HUES64 (cell line): Measurements from ENCODE around the gene SYNGR4.

Experiments
- H3K27ac ChIP-seq: 2 replicates; pipeline ENCODE4 v1.7.0; 2013; ENCODE audit warnings: low read depth, low read length, inconsistent platforms
- H3K27me3 ChIP-seq: 2 replicates; pipeline ENCODE4 v1.6.1; 2013; ENCODE audit warnings: mild to moderate bottlenecking, low read length; ENCODE audit not compliant: insufficient read depth
- H3K36me3 ChIP-seq: 2 replicates; pipeline ENCODE4 v1.6.1; 2013; ENCODE audit warnings: mild to moderate bottlenecking, low read length; ENCODE audit not compliant: insufficient read depth
- H3K4me1 ChIP-seq: 2 replicates; pipeline ENCODE4 v1.6.1; 2013; ENCODE audit warnings: mild to moderate bottlenecking, low read length, moderate library complexity; ENCODE audit not compliant: insufficient read depth
- H3K4me3 ChIP-seq: 2 replicates; pipeline ENCODE4 v1.5.1; 2013; ENCODE audit warnings: mild to moderate bottlenecking, low read length, moderate library complexity
- H3K9ac ChIP-seq: 2 replicates; pipeline ENCODE4 v1.6.1; 2013; ENCODE audit warnings: mild to moderate bottlenecking, low read depth, low read length
- H3K9me3 ChIP-seq: 2 replicates; pipeline ENCODE4 v1.6.1; 2013; ENCODE audit warnings: low read depth, low read length; ENCODE audit not compliant: insufficient read depth
- WGBS: fragments of 150-250, 120-280 bp; methylation state at CpG from one replicate; pipeline ENCODE4 v1.1.7; 2013; ENCODE audit warnings: missing lambda C conversion rate; 5-methylcytosine and 5-hydroxymethylcytosine counted together

The SYNGR4 gene

DNA sequence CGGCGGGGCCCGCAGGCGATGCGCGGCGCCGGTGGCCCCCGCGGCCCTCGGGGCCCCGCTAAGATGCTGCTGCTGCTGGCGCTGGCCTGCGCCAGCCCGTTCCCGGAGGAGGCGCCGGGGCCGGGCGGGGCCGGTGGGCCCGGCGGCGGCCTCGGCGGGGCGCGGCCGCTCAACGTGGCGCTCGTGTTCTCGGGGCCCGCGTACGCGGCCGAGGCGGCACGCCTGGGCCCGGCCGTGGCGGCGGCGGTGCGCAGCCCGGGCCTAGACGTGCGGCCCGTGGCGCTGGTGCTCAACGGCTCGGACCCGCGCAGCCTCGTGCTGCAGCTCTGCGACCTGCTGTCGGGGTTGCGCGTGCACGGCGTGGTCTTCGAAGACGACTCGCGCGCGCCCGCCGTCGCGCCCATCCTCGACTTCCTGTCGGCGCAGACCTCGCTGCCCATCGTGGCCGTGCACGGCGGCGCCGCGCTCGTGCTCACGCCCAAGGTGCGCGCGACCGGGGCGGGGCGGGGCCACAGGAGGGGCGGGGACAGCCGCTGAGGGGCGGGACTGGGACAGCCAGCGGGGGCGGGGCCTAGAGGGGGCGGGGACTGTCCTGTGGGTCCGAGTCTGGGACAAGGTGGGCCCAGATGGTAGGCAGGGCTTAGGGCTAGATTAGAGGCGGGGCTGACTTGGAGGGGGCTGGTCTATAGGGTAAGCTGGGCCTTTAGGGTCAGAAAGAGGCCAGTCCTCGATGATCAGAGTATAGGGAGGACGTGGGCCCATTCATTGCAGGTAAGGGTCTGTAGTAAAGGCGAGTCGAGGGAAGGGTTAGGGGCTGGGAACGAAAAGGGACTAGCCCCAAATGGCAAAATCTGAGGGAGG, 34.4 kb downstream of the SYNGR4 start:
- peak overlapping the region; percentile 68 for H3K9ac ChIP-seq
- peak overlapping the region; percentile 65 for H3K4me3 ChIP-seq
- H3K9me3 ChIP-seq = no peaks in the 10 kb centered on the region
- H3K27ac ChIP-seq = no peak overlapping the region
- H3K27me3 ChIP-seq = peaks cover 47% of the 10 kb centered on the region
- peaks cover 20% of the 10 kb centered on the region for H3K4me1 ChIP-seq
- 5% methylated on average over 104 of the region's 104 CpGs for WGBS
- H3K36me3 ChIP-seq = no peaks in the 10 kb centered on the region

DNA sequence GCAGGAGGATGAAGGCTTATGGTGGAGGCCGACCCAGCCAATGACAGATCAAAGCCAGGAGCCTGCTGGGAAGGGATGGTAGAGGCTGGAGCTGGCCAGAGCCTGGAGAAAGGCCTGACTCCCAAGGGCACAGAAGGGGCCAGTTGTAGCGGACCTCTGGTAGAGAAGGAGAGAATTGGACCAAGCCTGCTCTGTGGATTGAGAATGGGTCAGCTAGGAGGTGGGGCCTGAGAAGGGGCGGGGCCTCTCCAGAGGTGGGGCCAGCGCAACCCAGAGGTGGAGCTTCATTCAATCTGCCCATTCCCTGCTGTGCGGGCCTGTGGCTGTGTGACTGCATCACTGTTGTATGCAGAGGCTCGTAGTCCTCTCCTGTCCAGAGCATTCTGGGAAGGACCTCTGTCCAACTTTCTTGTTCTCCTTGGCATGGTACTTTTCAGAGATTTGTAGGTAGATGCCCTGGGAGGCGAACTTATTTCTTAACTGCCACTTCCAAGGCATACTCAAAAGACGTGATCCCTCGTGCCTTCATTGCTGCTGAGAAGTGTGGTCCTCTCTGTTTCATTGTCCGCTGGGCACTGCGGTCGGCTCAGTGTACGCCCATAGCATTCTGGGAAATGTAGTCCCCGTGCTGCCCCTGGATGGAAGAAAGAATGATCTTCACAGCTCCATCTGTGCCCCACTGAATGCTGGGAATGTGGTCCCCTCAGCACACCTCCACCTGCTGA, 36.0 kb downstream of the SYNGR4 start:
- Histone ChIP-seq H3K36me3 (no peaks in the 10 kb centered on the region), H3K4me1 (peaks cover 16% of the 10 kb centered on the region; the same call in 1 of the 2 replicates), H3K9ac (peak overlapping the region; percentile 55), H3K4me3 (peak overlapping the region; percentile 38), H3K27me3 (peaks cover 31% of the 10 kb centered on the region), H3K27ac (peak overlapping the region; percentile 83), H3K9me3 (no peaks in the 10 kb centered on the region)
- 33% methylated on average over 14 of the region's 14 CpGs for WGBS

DNA sequence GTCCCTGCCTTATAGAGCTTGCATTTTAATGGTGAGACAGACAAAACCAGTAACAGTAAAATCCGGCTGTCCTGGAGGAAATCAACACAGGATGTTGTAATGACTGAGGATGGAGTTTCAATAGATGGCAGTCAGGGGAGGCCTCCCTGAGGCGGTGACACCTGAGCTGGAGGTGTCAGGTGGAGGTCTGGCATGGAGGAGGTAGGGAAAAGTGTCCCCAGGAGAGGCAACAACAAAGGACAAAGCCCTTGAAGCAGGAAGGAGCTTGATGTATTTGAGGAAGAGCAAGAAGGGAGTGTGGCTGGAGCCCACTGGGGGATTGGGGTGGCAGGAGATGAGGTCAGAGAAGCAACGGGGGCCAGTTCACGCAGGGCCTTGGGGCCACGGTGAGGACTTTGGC, 37.1 kb downstream of the SYNGR4 start:
- Histone ChIP-seq H3K9ac (peak overlapping the region; percentile 10; the same call in 1 of the 2 replicates), H3K9me3 (no peaks in the 10 kb centered on the region), H3K36me3 (no peaks in the 10 kb centered on the region), H3K27ac (peak overlapping the region; percentile 59), H3K4me3 (no peak overlapping the region), H3K27me3 (peaks cover 20% of the 10 kb centered on the region), H3K4me1 (peaks cover 11% of the 10 kb centered on the region; the same call in 1 of the 2 replicates)
- 88% methylated on average over 5 of the region's 5 CpGs for WGBS

DNA sequence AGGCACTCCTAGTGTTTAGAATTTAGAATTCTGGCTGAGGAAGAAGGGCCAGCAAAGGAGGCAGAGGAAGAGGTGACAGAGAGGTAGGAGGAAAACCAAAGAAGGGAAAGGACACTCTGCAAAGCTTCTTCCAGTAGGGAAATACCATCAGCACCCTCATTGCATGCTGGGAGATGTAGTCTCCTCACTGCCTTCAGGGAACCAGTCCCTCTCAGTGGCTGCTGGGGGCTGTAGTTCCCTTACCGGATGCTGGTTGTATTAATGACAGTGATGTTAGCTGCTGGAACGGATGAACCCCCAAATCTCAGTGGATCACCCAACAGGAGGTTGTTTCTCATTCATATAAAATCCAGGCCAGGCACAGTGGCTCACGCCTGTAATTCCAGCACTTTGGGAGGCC, 39.4 kb downstream of the SYNGR4 start:
- H3K9ac ChIP-seq = no peak overlapping the region
- H3K9me3 ChIP-seq = no peaks in the 10 kb centered on the region
- no peaks in the 10 kb centered on the region for H3K27me3 ChIP-seq
- 45% methylated on average over 3 of the region's 3 CpGs for WGBS
- no peaks in the 10 kb centered on the region for H3K36me3 ChIP-seq
- H3K27ac ChIP-seq = no peak overlapping the region
- peaks cover 17% of the 10 kb centered on the region; the same call in 1 of the 2 replicates for H3K4me1 ChIP-seq
- H3K4me3 ChIP-seq = no peak overlapping the region

DNA sequence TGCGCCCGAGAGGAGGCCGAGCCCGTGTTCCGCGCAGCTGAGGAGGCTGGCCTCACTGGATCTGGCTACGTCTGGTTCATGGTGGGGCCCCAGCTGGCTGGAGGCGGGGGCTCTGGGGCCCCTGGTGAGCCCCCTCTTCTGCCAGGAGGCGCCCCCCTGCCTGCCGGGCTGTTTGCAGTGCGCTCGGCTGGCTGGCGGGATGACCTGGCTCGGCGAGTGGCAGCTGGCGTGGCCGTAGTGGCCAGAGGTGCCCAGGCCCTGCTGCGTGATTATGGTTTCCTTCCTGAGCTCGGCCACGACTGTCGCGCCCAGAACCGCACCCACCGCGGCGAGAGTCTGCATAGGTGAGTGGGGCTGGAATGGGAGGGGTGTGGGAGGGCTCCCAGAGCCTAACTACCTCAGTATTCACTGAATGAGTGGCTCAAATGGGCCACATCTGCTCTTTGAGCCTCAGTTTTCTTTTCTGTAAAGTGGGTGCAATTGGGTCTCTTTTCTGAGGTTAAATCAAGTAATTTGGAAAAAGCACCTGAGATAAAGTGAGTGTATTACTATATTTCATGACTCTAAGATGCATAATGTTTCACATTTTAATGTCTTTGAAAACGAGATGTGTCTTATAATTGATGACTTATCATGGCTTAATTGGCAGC, 41.0 kb downstream of the SYNGR4 start:
- Histone ChIP-seq H3K4me3 (no peak overlapping the region), H3K36me3 (no peaks in the 10 kb centered on the region), H3K27ac (no peak overlapping the region), H3K9me3 (no peaks in the 10 kb centered on the region), H3K9ac (no peak overlapping the region), H3K27me3 (no peaks in the 10 kb centered on the region), H3K4me1 (peaks cover 17% of the 10 kb centered on the region; the same call in 1 of the 2 replicates)
- WGBS = 97% methylated on average over 27 of the region's 27 CpGs

DNA sequence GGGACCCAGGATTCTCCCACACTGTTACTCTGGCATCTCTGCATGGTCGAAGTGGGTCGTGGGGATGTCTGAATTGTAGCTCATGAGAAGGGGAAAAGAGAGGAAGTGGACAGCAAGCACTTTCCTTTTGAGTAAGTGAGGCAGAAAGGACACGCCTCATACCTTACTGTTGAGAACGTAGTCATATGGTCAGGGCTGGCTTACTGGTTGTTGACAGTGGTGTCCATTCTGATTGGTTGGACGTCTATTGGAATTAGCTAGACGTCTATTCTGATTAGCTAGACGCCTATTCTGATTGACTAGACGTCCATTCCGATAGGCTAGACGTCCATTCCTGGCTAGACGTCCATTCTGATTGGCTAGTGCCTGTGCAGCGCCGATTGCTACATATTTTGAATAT, 41.7 kb downstream of the SYNGR4 start:
- WGBS = 87% methylated on average over 13 of the region's 13 CpGs
- H3K9ac ChIP-seq = no peak overlapping the region

DNA sequence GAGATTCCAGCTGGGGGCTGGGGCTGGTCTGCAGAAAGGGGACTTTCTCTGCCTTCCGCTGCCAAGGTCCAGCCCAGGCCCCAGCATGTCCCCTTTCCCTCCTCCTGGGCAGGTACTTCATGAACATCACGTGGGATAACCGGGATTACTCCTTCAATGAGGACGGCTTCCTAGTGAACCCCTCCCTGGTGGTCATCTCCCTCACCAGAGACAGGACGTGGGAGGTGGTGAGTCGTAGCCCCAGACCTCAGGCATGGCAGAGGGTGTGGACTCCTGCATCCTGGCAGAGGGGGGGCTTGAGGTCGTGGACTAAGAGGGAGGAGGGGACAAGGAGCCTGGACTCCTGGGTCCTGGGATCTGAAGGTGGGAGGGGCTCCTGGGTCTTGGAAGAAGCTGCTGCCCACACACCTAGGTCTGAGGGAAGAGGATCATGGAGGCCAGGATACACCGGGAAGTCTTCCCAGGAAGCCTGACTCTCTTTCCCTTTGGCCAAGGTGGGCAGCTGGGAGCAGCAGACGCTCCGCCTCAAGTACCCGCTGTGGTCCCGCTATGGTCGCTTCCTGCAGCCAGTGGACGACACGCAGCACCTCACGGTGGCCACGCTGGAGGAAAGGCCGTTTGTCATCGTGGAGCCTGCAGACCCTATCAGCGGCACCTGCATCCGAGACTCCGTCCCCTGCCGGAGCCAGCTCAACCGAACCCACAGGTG, 49.9 kb downstream of the SYNGR4 start:
- Histone ChIP-seq H3K9me3 (no peaks in the 10 kb centered on the region), H3K4me1 (peaks cover 7% of the 10 kb centered on the region), H3K27ac (peak overlapping the region; percentile 72; the same call in 1 of the 2 replicates), H3K4me3 (peak overlapping the region; percentile 56), H3K36me3 (peaks cover 5% of the 10 kb centered on the region; the same call in 1 of the 2 replicates), H3K27me3 (no peaks in the 10 kb centered on the region), H3K9ac (peak overlapping the region; percentile 48)
- WGBS = 49% methylated on average over 24 of the region's 24 CpGs

More for the DNA sequence above, 41.7 kb downstream of the SYNGR4 start:
- H3K4me1 ChIP-seq = peaks cover 17% of the 10 kb centered on the region; the same call in 1 of the 2 replicates
- H3K27ac ChIP-seq = no peak overlapping the region
- H3K9me3 ChIP-seq = no peaks in the 10 kb centered on the region
- H3K36me3 ChIP-seq = no peaks in the 10 kb centered on the region
- H3K4me3 ChIP-seq = no peak overlapping the region
- H3K27me3 ChIP-seq = no peaks in the 10 kb centered on the region

DNA sequence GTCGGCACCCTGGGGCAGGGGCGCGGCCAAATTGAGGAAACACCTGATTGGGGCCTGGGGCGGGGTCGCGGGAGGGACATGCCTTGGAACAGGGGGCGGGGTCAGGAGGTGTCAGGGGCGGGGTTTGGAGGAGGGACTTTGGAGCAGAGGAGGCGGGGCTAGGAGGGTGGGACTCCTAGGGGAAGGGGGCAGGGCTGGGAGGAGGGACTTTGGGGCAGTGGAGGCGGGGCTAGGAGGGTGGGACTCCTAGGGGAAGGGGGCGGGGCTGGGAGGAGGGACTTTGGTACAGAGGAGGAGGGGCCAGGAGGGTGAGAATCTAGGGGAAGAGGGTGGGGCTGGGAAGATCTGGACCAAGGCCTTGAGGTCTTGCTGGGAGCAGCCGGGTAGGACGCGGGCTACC, 51.2 kb downstream of the SYNGR4 start:
- Histone ChIP-seq H3K9me3 (no peaks in the 10 kb centered on the region), H3K27me3 (no peaks in the 10 kb centered on the region), H3K4me3 (no peak overlapping the region; the same call in 1 of the 2 replicates), H3K9ac (no peak overlapping the region), H3K27ac (no peak overlapping the region), H3K4me1 (peaks cover 7% of the 10 kb centered on the region), H3K36me3 (peaks cover 5% of the 10 kb centered on the region; the same call in 1 of the 2 replicates)
- WGBS = 53% methylated on average over 14 of the region's 14 CpGs

DNA sequence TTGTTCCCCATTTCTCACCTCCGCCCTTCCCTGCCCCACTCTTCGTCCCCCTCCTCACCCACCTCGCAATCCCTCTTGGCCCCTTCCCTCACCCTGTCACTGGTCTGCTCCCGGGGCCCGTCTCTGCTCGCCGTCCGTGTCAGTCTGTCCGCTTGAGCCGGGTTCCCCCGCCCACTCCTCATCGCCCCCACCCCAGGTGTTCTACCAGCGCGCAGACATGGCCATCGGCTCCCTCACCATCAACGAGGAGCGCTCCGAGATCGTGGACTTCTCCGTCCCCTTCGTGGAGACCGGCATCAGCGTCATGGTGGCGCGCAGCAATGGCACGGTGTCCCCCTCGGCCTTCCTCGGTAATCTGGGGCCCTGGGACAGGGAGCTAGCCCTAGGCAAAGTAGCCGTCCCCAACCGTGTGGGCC, 51.6 kb downstream of the SYNGR4 start:
- no peak overlapping the region for H3K27ac ChIP-seq
- H3K9me3 ChIP-seq = no peaks in the 10 kb centered on the region
- WGBS = 92% methylated on average over 30 of the region's 30 CpGs
- H3K36me3 ChIP-seq = peaks cover 5% of the 10 kb centered on the region; the same call in 1 of the 2 replicates
- H3K4me3 ChIP-seq = no peak overlapping the region; the same call in 1 of the 2 replicates
- H3K9ac ChIP-seq = no peak overlapping the region
- peaks cover 7% of the 10 kb centered on the region for H3K4me1 ChIP-seq
- H3K27me3 ChIP-seq = no peaks in the 10 kb centered on the region

DNA sequence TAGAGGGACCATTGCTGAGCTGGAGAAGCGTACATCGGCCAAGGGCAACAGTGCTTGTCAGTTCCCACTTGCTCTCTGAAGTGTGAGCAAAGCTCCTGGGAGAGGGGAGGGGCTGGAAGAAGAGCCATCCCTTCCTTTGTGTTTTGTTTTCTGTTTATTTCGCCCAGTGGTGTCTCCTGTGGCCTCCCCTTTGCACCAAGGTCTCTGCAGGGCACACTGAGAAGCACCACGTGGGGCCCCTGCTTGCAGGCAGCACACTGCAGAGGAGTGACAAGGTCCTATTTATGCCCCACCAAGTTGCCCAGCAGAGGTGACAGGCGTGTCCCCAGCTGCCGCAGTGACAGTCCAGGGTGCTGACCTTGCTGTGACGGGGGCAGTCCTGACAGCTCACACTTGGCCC, 53.3 kb downstream of the SYNGR4 start:
- H3K9me3 ChIP-seq = no peaks in the 10 kb centered on the region

More for the DNA sequence above, 53.3 kb downstream of the SYNGR4 start:
- Histone ChIP-seq H3K4me3 (no peak overlapping the region), H3K36me3 (peaks cover 5% of the 10 kb centered on the region; the same call in 1 of the 2 replicates), H3K9ac (no peak overlapping the region), H3K4me1 (peaks cover 7% of the 10 kb centered on the region), H3K27ac (no peak overlapping the region), H3K27me3 (no peaks in the 10 kb centered on the region)
- WGBS = 84% methylated on average over 7 of the region's 7 CpGs
